GM12892 (cell line): ENCODE results near the gene ATP8B3.

Source experiments
- POLR2A ChIP-seq: IDR thresholded peaks from 2 replicates; pipeline ENCODE4 v1.6.1; 2011; ENCODE audit warnings: low read depth, low read length, control low read depth
- POLR2AphosphoS5 ChIP-seq: IDR thresholded peaks from 2 replicates; pipeline ENCODE4 v1.6.1; 2011; ENCODE audit warnings: low read depth, low read length, control low read depth
- TAF1 ChIP-seq: IDR thresholded peaks from 2 replicates; pipeline ENCODE4 v1.6.1; 2011; ENCODE audit warnings: low read depth, mild to moderate bottlenecking, control low read depth, low read length, borderline replicate concordance

GRCh38 chr19:1811942-1812425 is at the start of gene ATP8B3:
- TF ChIP-seq POLR2A, result no peak
- TF ChIP-seq POLR2AphosphoS5, result no peak
- no peak for TF ChIP-seq TAF1
